Tongue (tissue), 2 donors: Measurements from ENCODE around the gene CARD18. TPM values are rescaled to one million over a fixed set of nuclear protein-coding genes. Genes with fewer than 3 reads are reported as not detected.

Experiments used
- DNase-seq: peaks from one replicate; pipeline ENCODE4 v3.0.0-alpha.2; 2015
- total RNA-seq: library from RNA; depleted of rRNA; stranded (reverse); fragments of >200 nt; gene quantifications from one replicate; pipeline ENCODE4 v1.2.3, GENCODE V29; 2014

The CARD18 gene, protein sequence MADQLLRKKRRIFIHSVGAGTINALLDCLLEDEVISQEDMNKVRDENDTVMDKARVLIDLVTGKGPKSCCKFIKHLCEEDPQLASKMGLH
- total RNA-seq, result not detected

DNA sequence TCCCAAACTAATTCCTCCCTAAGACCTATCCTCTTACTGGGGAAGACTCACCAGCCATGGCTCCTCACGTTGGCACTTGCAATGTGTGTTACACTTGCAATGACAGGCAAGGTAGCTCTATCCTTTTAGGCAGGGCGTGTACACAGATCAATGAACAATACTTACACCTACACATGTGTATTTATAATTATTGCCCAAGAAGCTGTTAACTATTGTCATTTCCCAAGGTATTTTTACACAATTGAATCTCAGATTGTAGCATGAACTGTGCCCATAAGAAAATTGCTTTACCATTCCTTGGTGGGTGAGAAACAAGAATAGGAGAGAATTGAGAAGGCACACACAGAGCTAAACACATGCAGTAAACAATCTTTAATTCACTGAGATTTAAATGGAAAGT, at the start of gene CARD18:
Gene CARD18, minus strand, starts transcription at position 101 of the 400 bp plus-strand sequence. Its CDS starts 43 bp downstream, at position 58.
- no peak for DNase-seq

DNA sequence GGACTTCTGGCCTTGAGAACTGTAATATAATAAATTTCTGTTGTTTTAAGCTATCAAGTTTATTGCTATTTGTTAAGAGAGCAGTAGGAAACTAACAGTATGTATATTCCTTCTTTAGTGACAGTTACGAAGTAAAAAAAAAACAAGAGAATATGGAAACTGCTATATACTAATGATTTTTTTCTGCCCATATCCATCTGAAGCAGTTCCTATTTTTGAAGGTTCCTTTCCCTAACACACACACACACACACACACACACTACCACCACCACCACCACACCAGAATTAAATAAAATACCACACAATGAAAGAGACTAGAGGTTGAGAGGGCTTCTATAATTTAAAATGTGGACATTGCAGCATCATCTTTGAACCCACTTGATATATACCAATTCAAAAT, 44.4 kb upstream of the CARD18 start:
- DNase-seq, result no peak

DNA sequence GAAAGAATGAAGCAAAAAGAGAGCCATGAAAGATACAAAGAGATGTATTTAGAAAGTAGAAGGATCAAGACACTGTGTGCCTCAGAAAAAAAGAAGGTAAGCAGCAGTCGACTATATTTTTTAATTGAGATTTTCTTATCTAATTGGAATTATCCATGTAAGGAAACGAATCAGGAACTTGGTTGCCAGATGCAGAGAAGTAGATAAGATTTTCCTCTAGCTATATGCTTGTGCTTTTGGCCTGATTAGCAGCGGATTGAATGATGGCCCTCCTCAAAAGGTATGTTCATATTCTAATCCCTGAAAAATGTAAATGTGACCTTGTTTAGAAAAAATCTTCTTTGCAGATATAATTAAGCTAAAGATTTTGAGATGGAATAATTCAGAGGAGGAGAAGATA, 43.9 kb upstream of the CARD18 start:
- DNase-seq, result no peak

DNA sequence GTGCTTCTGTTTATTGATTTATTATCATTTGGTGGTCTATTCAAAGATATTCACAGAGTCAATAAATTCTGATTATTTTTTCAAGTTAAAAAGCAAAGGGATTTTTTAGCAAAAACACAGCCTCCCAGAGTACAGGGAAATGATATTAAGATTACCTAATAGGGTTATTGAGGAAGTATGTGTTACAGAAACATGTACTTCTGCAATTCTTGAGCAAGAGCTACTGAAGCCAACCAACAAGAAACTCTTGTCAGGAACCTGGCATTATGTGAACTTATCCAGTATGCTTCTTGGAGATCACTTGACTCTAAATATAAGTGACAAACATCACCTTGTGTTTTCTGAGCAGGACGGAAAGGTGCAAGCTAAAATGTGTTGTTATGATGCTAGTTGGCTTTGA, 42.0 kb upstream of the CARD18 start:
- DNase-seq, result peak; percentile 10

DNA sequence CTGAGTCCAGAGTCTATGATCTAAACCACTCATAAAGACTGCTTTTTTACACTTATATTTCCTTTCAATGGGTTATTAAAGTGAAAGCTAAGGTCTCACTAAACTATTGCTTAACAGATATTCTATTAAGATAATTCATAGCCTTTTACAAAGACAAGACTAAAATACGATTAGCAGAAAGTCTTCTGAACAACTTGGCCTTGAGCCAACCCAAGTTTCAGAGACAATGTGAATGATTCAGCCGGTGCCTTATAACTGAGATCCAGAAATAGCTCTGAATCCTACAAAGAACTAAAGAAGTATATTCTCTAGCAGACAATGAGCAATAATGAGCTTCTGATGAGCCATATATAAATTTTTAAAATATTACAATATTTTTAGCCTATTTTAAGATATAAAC, 41.5 kb upstream of the CARD18 start:
- peak; percentile 48 for DNase-seq

DNA sequence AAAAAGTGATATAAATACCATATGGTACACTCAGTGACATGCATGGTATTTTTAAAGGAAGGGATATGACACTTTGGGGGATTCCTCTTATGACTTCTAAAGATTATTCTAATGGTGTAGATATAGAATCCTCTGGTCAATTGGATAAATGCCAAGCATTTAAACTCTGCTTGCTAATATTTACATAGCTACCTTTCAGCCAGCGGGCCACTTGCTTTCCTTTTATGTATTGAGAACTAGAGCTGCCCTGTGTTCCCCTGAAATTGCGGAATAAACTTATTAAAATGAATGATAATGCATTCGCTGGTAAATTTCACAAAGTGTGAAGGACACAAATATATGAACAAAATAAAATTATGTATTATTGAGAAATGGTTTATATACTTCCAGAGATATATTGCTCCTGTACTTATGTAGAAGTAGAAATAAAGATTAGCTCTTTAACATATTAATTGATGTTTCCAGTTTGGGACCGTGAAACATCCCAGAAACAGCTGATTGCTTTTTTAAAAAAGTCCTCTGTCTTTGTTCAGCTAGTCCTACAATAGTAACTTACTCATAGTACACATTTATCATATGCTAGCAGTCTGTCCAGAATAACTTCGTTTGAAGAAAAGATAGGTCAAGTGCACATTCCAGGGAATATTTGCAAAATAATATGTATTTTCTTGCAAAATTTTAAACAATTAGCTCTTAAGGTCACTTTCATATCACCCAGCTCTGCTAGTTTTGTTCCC, 40.1 kb upstream of the CARD18 start:
- DNase-seq, result peak; percentile 36

DNA sequence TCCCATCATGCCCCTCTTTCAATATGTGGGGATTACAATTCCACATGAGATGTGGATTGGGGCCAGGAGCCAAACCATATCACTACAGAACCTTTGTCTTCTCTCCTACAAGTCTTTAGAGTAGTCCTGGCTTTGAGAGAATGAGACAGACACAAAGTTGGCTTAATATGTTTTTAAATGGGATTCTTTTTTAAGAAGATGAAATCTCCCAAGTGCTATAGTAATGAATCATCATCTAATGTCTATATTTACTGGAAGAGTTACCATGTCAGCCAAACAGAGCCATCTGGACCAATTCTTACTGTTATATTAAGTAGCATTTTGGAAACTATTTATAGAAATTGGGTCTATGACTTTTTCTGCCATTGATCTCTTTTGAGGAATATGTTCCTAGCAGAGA, 38.1 kb upstream of the CARD18 start:
- peak; percentile 44 for DNase-seq

DNA sequence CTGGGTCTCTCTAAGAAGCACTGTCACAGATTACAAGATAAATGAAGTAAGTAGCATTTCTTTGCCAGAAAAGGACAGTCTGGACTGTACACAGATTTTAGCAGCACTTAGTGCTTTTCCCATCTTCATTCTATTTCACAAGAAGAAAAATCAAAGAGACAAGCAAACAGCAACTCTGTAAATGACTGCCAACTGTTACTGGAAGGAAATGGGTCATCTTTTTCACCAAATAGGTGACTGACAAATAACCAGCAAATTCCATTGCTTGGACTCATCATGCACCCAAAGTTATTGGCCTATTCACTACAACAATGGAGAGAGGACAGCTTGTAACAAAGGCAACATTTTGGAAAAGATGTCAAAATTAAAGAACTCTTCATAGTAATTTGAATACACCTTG, 28.9 kb upstream of the CARD18 start:
- DNase-seq, result no peak

DNA sequence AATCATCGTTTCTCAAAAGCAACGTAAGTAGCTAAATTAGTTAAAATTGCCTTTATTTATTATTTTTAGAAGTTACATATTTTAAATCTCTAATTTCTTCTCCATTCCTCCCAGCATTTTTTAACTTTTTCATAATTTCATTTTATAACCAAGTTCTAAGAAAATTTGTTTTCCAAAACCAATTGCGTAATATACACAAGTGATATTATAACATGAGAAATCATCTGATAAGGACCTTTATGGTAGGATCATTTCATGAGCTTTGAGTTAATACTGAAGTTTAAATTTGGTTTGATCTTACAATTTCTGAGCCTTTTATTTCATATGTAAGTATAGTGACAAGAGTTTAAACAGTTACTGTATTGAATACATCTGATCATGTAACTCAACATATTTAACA, 27.7 kb upstream of the CARD18 start:
- DNase-seq, result no peak

DNA sequence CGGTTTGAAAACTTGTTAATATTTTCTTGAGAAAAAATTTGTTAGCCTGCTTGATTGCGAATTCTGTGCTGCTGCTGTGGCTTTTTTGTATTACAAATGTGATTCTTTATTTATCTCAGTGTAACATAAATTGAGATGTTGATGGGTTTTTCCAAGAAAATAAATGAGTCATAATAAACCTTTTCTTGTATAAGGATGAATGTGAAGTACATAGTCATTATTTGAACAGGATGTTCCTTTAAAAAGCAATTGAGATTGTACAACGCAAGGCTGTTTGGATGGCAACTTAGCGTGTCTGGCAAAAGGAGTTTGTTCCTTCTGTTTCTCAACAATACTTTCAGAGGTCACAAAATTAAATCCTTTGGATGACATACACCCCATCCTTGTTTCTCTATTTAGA, 24.6 kb upstream of the CARD18 start:
- no peak for DNase-seq

DNA sequence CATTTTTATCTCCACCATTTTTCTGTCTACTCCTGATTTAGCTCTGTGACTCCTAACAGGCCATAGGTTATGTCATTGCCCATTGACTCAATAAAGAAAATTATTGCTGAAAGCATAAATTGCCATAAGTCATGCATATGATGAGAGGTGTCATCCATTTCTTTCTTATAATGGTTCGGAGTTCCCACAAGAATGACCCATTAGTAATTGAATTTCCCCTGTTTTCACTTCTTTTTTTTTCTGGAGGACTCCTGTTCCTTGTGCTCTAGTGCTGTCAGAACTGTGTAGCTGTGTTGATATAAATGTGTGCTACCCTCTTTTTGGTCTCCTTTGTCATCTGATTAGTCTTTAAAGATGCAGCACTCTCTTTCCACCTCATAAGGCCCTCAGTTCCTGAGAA, 22.9 kb upstream of the CARD18 start:
- no peak for DNase-seq

DNA sequence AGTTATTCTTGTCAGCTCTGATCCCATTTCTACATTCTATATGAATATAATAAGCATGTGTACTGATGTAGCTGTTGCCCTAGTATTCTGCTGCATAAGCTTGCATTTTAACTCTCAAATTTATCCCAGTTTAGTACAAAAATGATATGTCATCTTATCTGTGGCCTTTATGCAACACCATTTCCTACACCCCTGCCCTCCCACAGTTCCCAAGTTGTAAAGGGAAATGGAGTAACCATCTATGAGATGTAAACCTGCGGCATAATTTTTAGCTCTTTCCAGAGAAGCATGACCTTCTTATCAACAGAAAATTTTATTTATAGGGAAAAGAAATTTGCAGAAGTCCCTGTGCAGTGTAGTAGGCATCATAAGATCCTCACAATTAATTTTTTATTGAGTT, 18.9 kb upstream of the CARD18 start:
- DNase-seq, result no peak

DNA sequence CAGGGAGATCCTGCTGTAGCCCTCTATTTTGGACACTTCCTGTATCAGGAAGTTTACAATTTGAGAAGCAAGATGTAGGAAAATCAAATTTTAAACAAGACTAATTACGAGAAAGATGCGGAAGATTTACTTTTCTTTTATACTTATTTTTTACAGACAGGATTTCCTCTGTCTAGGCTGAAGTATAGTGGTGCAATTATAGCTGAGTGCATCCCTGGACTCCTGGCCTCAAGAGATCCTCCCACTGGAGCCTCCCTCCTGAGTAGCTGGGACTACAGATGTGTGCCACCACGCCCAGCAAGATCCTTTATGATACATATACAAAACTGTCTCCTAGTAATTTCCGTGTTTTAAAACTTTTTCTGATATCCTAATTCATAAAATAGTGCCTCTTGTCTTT, 17.2 kb upstream of the CARD18 start:
- DNase-seq, result no peak

DNA sequence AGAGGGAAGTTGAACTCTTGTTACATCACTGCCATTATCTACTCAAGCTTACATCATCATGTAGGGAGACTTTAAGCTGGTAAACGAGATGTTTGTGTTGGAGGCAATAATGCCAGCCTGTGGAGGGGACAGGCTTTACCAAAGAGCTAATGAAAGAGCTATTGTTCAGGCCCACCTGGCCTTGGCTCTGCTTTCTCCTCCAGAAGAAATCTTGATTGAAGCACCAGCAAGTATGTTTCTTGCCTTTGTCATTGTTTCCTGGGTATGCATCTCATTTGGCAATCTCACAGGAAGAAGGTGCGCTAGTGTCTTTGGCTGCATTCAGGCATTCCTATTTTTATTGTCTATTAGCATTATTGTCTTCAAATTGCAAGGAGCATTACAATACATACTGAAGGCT, 16.7 kb upstream of the CARD18 start:
- no peak for DNase-seq

DNA sequence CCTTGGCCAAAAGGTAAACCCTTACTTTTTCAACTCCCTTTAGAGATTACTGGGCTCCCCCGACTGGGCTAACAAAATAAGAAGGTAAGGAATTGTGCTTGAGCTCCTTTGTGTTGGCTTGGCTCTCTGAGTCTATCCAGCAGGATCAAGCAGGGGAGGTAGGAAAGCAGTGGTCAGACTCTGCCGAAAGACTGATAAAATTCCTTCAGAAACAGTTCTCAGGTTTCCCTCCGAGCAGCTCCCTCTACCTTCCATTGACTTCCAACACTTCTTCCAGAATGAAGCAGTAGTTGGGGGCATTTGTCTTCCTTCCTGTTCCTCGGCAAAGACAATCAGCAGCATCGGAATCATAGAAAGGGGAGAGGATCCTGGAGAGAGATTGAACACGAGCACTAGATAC, 16.1 kb upstream of the CARD18 start:
- DNase-seq, result no peak

DNA sequence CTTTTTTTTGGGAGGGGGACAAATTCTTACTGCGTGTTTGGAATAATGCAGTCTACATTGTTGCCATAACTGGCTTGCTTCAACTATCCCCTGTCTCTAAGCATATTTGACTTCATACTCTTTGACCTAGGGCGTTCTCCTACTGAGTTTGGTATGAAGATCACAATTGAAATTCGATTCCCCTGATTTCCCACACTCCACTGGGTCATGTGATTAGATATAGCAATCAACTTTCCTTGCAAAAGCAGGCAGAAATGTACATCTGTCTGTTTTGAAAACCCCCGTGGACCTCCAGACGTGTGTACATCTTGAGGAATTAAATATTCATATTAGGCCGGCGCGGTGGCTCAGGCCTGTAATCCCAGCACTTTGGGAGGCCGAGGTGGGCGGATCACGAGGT, 13.8 kb upstream of the CARD18 start:
- no peak for DNase-seq

DNA sequence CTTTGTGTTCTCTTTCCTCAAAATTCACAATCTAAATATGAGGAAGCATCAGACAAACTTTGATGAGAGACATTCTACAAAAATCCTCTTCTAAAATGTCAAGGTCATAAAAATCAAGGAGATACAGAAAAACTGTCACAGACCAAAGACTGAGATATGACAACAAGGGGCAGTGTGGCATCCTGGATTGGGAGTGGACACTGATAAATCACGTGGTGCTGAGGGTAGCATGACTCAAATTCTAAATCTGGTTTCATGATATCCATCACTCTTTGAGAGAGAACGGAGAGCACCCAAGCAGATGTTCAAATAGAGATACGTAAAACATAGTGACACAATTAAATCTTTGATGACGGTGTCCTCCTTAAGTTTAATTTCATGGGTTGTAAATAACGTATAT, 13.0 kb upstream of the CARD18 start:
- DNase-seq, result no peak

DNA sequence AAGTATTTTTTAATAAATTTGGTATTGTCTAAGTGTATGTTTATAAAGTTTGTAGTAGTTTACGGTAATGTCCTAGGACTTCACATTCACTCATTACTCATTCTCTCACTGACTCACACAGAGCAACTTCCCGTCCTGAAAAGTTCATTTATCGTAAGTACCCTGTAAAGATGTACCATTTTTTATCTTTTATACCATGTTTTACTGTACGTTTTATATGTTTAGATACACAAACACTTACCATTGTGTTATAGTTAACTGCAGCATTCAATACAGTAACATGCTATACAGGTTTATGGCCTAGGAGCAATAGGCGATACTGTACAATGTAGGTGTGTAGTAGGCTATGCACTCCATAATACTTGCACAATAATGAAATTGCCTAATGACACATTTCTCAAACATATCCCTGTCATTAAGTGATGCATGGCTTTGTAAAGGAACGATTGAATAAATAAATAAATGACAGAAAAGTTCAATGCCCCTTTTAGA, 12.5 kb upstream of the CARD18 start:
- DNase-seq, result no peak

DNA sequence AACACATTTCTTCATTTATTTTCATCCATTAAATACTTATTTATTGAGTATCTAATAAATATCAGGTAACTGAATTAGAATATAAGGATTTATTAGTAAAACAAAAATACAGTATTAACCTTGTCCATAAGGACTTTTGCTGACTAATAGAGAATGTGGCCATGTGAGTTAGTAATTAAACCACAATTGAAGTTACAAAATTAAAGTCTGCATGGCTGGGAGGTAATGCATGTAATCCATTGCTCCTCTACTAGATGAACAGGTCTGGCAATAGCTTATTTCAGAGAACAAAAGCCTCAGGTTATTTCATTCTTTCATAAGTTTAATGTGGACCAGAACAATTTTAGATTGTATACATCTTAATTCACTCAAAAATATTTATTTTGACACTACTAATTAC, 9.9 kb upstream of the CARD18 start:
- no peak for DNase-seq

DNA sequence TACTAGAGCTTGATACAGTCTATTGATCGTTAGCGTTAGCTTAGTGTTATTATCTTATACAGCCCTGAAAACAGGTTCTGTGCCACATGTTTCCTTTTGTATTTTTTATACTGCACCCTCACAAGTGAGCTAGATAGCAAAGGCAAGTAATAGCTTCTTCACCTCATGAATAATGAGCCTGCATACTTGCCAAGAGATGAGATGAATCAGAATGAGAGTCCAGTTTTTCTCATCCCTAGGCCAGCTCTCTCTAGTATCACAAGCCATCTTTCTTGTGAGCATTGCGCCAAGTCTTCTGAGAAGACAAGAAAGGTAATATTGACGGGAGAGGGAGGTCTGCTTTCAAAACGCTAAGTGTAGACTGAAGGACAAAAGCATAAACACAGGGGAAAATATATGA, 8.7 kb upstream of the CARD18 start:
- DNase-seq, result no peak

DNA sequence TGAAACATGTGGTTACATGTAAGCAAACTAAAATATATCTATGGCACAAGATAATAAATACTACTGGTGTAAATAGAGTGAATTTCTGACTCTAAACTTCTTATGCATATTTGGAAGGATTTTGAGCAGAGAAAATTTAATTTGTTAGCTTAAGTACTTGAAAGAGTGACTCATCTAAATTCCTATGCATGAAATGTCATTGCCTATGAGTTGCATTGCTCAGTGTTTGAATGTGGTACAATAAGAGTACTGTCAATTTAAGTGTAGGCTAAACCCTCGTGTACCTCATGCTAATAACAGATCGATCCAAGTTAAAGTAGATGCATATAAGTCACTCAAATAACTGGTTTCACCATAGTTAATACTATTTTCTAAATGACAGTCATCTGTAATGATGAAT, 5.3 kb upstream of the CARD18 start:
- no peak for DNase-seq

DNA sequence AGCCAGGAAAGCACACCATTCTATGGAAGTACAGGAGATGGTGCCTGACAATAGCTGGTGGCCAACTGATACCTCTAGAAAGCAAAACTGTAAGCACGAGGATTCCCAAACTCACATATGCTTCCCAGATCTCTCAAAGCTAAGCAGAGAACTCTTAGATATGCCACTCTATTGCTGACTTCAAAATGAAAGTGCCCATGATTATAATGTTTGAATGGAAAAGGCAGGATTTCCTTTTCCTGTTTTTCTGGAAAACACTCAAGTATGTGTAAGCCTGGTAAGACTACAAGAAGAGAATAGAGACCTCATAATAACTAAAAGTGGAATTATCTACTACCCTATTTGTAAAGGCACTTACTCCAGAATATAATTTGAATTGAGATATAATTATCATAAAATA, 2.6 kb upstream of the CARD18 start:
- DNase-seq, result no peak

DNA sequence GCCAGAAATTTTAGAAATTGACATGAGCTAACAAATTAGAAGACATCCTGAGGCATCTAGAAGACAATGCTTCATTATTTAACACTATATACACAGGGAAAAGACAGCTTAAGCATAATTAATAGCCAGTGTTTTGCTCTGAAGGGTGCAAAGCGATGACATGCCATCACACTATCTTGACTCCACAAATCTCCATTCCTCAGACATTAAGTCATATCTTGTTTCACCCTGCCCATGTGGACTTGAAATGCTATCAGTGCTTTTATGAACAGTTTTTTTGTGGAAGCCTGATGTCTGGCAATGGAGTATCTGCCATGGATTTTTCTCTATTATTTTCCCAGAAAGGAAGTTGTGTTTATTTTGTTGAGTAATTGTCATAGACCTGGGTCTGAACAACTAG, 2.3 kb downstream of the CARD18 start:
- DNase-seq, result no peak

DNA sequence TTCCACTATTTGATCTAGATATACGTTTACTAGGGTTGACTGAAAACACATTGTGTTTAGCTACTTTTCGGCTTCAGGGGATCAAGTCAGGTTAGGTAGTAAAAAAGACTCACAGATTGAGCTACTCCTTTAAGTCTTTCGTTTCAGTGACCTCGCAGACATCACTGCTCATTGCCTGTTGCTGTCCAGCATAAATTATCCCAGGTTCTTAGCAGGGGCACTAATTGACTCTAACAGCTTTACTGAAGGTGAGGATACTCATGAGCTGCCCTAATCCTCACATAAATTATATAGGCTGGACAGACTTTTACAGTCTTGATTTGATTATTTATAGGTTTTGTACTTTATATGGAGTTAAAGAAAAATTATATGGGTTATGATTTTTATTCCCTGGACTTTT, 3.7 kb downstream of the CARD18 start:
- DNase-seq, result no peak
